Femur (tissue), 1 donor: ENCODE measurements around the gene FAM53A.
"Not testable (repeated sequence)": the region's sequence is repeated elsewhere in the genome, so short reads cannot be mapped to it uniquely, and the experiment has no call there.

Experiments
- DNase-seq: peaks from one replicate; pipeline ENCODE4 v3.0.0-alpha.2; 2017

Gene FAM53A

GRCh38 chr4:1658146-1658545 lies 26.0 kb downstream of the FAM53A start:
- no peak for DNase-seq

- no peak for DNase-seq
Measured at GRCh38 chr4:1656986-1657385, 27.1 kb downstream of the FAM53A start.

GRCh38 chr4:1656132-1656531 lies 28.0 kb downstream of the FAM53A start:
- no peak for DNase-seq

GRCh38 chr4:1655676-1656075 lies 28.4 kb downstream of the FAM53A start:
- no peak for DNase-seq

- no peak for DNase-seq
Measured at GRCh38 chr4:1655081-1655480, 29.0 kb downstream of the FAM53A start.

GRCh38 chr4:1654216-1654955 lies 29.7 kb downstream of the FAM53A start:
- no peak for DNase-seq

- no peak for DNase-seq
Measured at GRCh38 chr4:1653776-1654175, 30.3 kb downstream of the FAM53A start.

GRCh38 chr4:1652088-1652487 lies 32.0 kb downstream of the FAM53A start:
- DNase-seq = no peak

- no peak for DNase-seq
Measured at GRCh38 chr4:1651609-1652008, 32.5 kb downstream of the FAM53A start.

GRCh38 chr4:1648962-1649361 lies 35.2 kb downstream of the FAM53A start:
- DNase-seq = no peak

- DNase-seq = no peak
Measured at GRCh38 chr4:1647432-1647831, 36.7 kb downstream of the FAM53A start.

GRCh38 chr4:1646690-1647089 lies 37.4 kb downstream of the FAM53A start:
- DNase-seq = no peak

- DNase-seq = peak; percentile 47
Measured at GRCh38 chr4:1644891-1645657, 39.0 kb downstream of the FAM53A start.

- DNase-seq = no peak
Measured at GRCh38 chr4:1643971-1644735, 40.0 kb downstream of the FAM53A start.

- no peak for DNase-seq
Measured at GRCh38 chr4:1642196-1642951, 41.7 kb downstream of the FAM53A start.

- no peak for DNase-seq
Measured at GRCh38 chr4:1641671-1642070, 42.4 kb downstream of the FAM53A start.

GRCh38 chr4:1640716-1641503 lies 43.2 kb downstream of the FAM53A start:
- not testable (repeated sequence) for DNase-seq

GRCh38 chr4:1640190-1640589 lies 43.9 kb downstream of the FAM53A start:
- DNase-seq = no peak

GRCh38 chr4:1639299-1639868 lies 44.7 kb downstream of the FAM53A start:
- DNase-seq = no peak

- DNase-seq = no peak
Measured at GRCh38 chr4:1638873-1639272, 45.2 kb downstream of the FAM53A start.

GRCh38 chr4:1638272-1638598 lies 45.9 kb downstream of the FAM53A start:
- no peak for DNase-seq
